ENCODE data around the gene RELN. TPM values are rescaled to one million over a fixed set of nuclear protein-coding genes. Genes with fewer than 3 reads are reported as not detected.

The RELN gene
- total and polyA plus RNA-seq, 10 of the 15 experiments (the other 5 are each of a cell fraction or from before 2014, with no cell fraction given) = 0.11 to 0.21 TPM; not detected in 8

- Histone ChIP-seq H3K4me3 (no peak overlapping the region), H3K9me3 (replicated peaks; ENCODE audit: control insufficient read depth, insufficient read depth, low read length) (no peaks in the 10 kb centered on the region), H3K27ac (ENCODE audit: control insufficient read depth, insufficient read depth) (no peak overlapping the region), H3K4me1 (ENCODE audit: control insufficient read depth, insufficient read depth, low read length) (no peaks in the 10 kb centered on the region), H2AFZ (ENCODE audit: control insufficient read depth, low read depth, low read length) (no peak overlapping the region), H3K36me3 (ENCODE audit: control insufficient read depth in 2 of 2, insufficient read depth in 2 of 2, low read length in 1 of 2) (no peaks in the 10 kb centered on the region), H3K9ac (ENCODE audit: control insufficient read depth, insufficient read depth, low read length) (no peak overlapping the region), H4K20me1 (ENCODE audit: control insufficient read depth, insufficient read depth) (no peaks in the 10 kb centered on the region), H3K27me3 (replicated peaks in 1 of 2; ENCODE audit: control insufficient read depth in 2 of 2, insufficient read depth in 2 of 2, low read length in 1 of 2) (no peaks in the 10 kb centered on the region), H3K79me2 (ENCODE audit: control insufficient read depth, insufficient read depth, low read length) (no peaks in the 10 kb centered on the region), H3K4me2 (ENCODE audit: control insufficient read depth, insufficient read depth) (no peak overlapping the region)
- FAIRE-seq = no peak
- SMC1A ChIA-PET (ENCODE audit: uncharacterized antibody, unreplicated experiment) = no interaction called here
- in situ Hi-C loops (cut with MboI) (no loop called here), intact Hi-C loops (cut with micrococcal nuclease; ENCODE audit: unreplicated experiment) (no loop called here)
- CTCF ChIA-PET = no interaction called here
- BruUV-seq (replicated peaks) = no TSS peak
- no peak for DNase-seq (ENCODE audit: low read depth, low spot score)
- RAD21 ChIA-PET (ENCODE audit: unreplicated experiment) = no interaction called here
- no peak for TF ChIP-seq NFYA (IDR thresholded peaks at IDR 0.05; ENCODE audit: borderline replicate concordance, low read depth, low read length)
- TF ChIP-seq E2F4 (IDR thresholded peaks at IDR 0.05; ENCODE audit: low read depth, low read length) = no peak
- TF ChIP-seq EED (IDR thresholded peaks at IDR 0.05; ENCODE audit: low read depth) = no peak
- TF ChIP-seq IRF4 (IDR thresholded peaks at IDR 0.05; ENCODE audit: low read depth, low read length) = no peak
- no peak for TF ChIP-seq CUX1 (IDR thresholded peaks at IDR 0.05; ENCODE audit: insufficient replicate concordance, low read depth, low read length)
- no peak for TF ChIP-seq SMAD5 (IDR thresholded peaks at IDR 0.05; ENCODE audit: low read depth)
- 37% methylated on average over 3 of the region's 3 CpGs for WGBS (ENCODE audit: insufficient coverage, insufficient replicate concordance, low lambda C conversion rate, missing lambda C conversion rate)
- POLR2A ChIA-PET = no interaction called here
- ATAC-seq = no peak
Measured at GRCh38 chr7:103705542-103705941, 283.9 kb downstream of the RELN start.

All from GM12878 (cell line).